ENCODE data around the gene DIP2A. TPM values are rescaled to one million over a fixed set of nuclear protein-coding genes. Genes with fewer than 3 reads are reported as not detected.

The DIP2A gene
- total and polyA plus RNA-seq, 2 of the 8 experiments (the other 6 are each of a cell fraction or from before 2014, with no cell fraction given): 16.0 to 27.1 TPM

DNA sequence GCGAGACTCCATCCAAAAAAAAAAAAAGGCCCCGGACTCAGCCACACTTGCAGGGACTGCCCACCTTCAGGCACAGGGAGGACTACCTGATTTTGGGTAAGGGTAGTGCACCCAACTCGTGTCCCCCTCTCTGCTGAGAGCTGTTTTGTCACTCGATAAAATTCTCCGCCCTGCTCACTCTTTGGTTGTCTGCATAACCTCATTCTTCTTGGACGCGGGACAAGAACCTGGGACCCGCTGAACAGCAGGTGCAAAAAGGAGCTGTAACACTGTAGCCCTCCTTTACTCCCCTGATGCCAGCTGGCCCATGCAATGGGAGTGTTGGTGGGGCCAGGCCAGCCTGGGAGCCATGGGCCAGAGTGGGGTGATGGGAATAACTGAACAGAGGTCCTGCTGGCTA, 135.6 kb downstream of the DIP2A start:
- H4K20me1 ChIP-seq (replicated peaks in 1 of 2; ENCODE audit: control insufficient read depth in 1 of 2, insufficient read depth in 2 of 2, low read length in 2 of 2): no peaks in the 10 kb centered on the region
- no peak overlapping the region for H2BK120ac ChIP-seq (replicated peaks; ENCODE audit: low read depth, low read length)
- H4K91ac ChIP-seq (replicated peaks; ENCODE audit: insufficient read length, low read length): no peak overlapping the region
- H3K9me3 ChIP-seq (ENCODE audit: insufficient read depth in 2 of 2, low read depth in 1 of 2, low read length in 1 of 2): peaks cover 0 to 7% of the 10 kb centered on the region in 2 experiments; a peak in 1 of 4 replicates
- H3K79me2 ChIP-seq (ENCODE audit: control insufficient read depth in 1 of 2, insufficient read depth in 2 of 2, low read length in 2 of 2): no peaks in the 10 kb centered on the region
- H3K4me2 ChIP-seq (ENCODE audit: insufficient read depth in 1 of 2, low read depth in 2 of 2, low read length in 2 of 2): no peak overlapping the region
- DNase-seq (ENCODE audit: low read depth in 1 of 2, low spot score in 2 of 2): no peak
- no peak overlapping the region for H2BK15ac ChIP-seq (ENCODE audit: low read length)
- no peak overlapping the region for H2AFZ ChIP-seq (ENCODE audit: low read length)
- no peaks in the 10 kb centered on the region for H3K27me3 ChIP-seq (replicated peaks in 1 of 4; ENCODE audit: control insufficient read depth in 3 of 4, extremely low read depth in 1 of 4, insufficient read depth in 3 of 4, low read length in 3 of 4)
- FAIRE-seq: no peak
- no peaks in the 10 kb centered on the region for H3K36me3 ChIP-seq (ENCODE audit: control insufficient read depth in 2 of 4, insufficient read depth in 4 of 4, low read length in 3 of 4)
- no peak overlapping the region for H3K18ac ChIP-seq (ENCODE audit: extremely low read depth, low read length)
- POLR2A ChIA-PET (ENCODE audit: partially characterized antibody): no interaction called here
- H3K14ac ChIP-seq (ENCODE audit: insufficient read length): no peak overlapping the region
- H4K8ac ChIP-seq (ENCODE audit: extremely low read depth, insufficient read depth, low read length): no peak overlapping the region
- no peaks in the 10 kb centered on the region; a peak in 3 of 7 replicates for H3K4me1 ChIP-seq (replicated peaks in 1 of 4; ENCODE audit: control insufficient read depth in 3 of 4, insufficient read depth in 4 of 4, low read length in 3 of 4)
- no peak overlapping the region for H3K9ac ChIP-seq (replicated peaks in 1 of 4; ENCODE audit: extremely low read depth in 1 of 4, low read depth in 3 of 4, low read length in 3 of 4)
- no peak overlapping the region for H3K27ac ChIP-seq (ENCODE audit: low read depth, low read length)
- H3K23ac ChIP-seq (ENCODE audit: insufficient read length): no peak overlapping the region
- H2BK5ac ChIP-seq (ENCODE audit: low read depth, low read length): no peak overlapping the region
- H4K5ac ChIP-seq (ENCODE audit: insufficient read length, low read depth, low read length): no peak overlapping the region
- H3K79me1 ChIP-seq (ENCODE audit: low read depth, low read length): no peaks in the 10 kb centered on the region
- CTCF ChIA-PET (ENCODE audit: partially characterized antibody): no interaction called here
- no peak overlapping the region for H3K56ac ChIP-seq (replicated peaks; ENCODE audit: insufficient read length, low read depth, low read length)
- 93% methylated on average over 7 of the region's 8 CpGs; no CpG with 5 or more reads in 1 of the 2 experiments for WGBS, 2 experiments (ENCODE audit: extremely low coverage in 1 of 2, insufficient coverage in 1 of 2, insufficient read length in 1 of 2, insufficient replicate concordance in 2 of 2, low coverage in 1 of 2, low lambda C conversion rate in 2 of 2, missing lambda C conversion rate in 1 of 2)
- H3K4ac ChIP-seq (replicated peaks; ENCODE audit: insufficient read length, low read depth, low read length): no peak overlapping the region
- H2AK5ac ChIP-seq (ENCODE audit: low read depth, low read length): no peak overlapping the region
- no peak overlapping the region for H2BK20ac ChIP-seq (ENCODE audit: low read length)
- no peak overlapping the region for H3K4me3 ChIP-seq (ENCODE audit: extremely low read depth in 1 of 4, insufficient read depth in 2 of 4, low read depth in 3 of 4, low read length in 4 of 4)
- no peak overlapping the region for H2BK12ac ChIP-seq (ENCODE audit: low read depth, low read length)
- no peaks in the 10 kb centered on the region for H3K23me2 ChIP-seq (ENCODE audit: low read depth, low read length)
- no peak for TF ChIP-seq SAP30 (IDR thresholded peaks at IDR 0.05; ENCODE audit: insufficient read depth, insufficient replicate concordance, low read length)
- TF ChIP-seq CBX8 (IDR thresholded peaks at IDR 0.05; ENCODE audit: borderline replicate concordance, low read depth, low read length): no peak
- no peak for TF ChIP-seq SIN3A (conservative IDR thresholded peaks at IDR 0.05 in 1 of 2, IDR thresholded peaks at IDR 0.05 in 1 of 2; ENCODE audit: low read depth in 1 of 2, low read length in 2 of 2)
- TF ChIP-seq SP2 (IDR thresholded peaks at IDR 0.05; ENCODE audit: low read length): no peak
